AG10803 (cell line): ENCODE results near the gene CERS3.

Source experiments
- DNase-seq: peaks from one replicate; pipeline ENCODE4 v3.0.0; 2010; ENCODE audit warnings: low read depth
- H3K4me3 ChIP-seq: 2 replicates; pipeline ENCODE4 v1.5.1; 2011; ENCODE audit warnings: mild to moderate bottlenecking, low read length, control low read depth
- TF ChIP-seq, protein P1 (sequence below): conservative IDR thresholded peaks from 2 replicates; pipeline ENCODE4 v1.5.1; 2011; ENCODE audit warnings: mild to moderate bottlenecking, low read length, control low read depth, inconsistent platforms

Gene CERS3

DNA sequence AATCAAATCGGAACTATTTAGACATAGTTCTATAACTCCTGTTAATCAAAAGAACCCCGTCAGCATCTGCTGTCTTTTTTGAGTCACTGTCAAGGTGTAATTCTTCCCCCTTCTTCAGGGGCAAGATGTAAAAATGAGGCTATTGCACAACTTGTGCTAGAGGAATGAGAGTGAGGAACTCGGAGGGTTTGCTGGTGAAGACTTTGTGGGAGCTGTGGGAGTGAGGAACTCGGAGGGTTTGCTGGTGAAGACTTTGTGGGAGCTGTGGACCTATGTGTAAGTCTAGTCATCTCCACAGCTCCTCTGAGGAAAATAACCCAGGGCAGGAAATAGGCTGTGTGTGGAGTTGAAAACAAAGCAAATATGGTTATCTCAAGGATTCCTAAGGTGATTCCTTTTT is 2.5 kb upstream of the CERS3 start:
- TF ChIP-seq, protein P1, sequence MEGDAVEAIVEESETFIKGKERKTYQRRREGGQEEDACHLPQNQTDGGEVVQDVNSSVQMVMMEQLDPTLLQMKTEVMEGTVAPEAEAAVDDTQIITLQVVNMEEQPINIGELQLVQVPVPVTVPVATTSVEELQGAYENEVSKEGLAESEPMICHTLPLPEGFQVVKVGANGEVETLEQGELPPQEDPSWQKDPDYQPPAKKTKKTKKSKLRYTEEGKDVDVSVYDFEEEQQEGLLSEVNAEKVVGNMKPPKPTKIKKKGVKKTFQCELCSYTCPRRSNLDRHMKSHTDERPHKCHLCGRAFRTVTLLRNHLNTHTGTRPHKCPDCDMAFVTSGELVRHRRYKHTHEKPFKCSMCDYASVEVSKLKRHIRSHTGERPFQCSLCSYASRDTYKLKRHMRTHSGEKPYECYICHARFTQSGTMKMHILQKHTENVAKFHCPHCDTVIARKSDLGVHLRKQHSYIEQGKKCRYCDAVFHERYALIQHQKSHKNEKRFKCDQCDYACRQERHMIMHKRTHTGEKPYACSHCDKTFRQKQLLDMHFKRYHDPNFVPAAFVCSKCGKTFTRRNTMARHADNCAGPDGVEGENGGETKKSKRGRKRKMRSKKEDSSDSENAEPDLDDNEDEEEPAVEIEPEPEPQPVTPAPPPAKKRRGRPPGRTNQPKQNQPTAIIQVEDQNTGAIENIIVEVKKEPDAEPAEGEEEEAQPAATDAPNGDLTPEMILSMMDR = no peak
- H3K4me3 ChIP-seq = no peak overlapping the region
- DNase-seq = no peak

DNA sequence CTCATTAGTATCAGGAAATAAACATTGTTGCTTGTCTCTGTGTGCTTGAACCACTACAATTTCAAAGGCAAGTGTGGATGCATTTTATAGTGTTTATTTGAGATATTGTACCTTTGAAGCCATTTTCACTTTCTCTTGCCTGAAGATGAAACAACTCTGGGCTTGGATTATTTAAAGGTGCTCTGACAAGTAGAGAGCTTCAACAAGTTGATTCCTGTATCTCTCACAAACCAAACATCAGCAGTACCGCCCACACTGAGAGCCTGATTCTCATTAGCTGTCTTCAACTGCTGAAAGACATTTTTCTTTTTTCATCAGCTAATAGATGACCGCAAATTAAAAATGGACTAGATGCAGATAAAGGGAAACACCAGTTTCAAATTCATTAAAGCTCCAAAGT is 806 bp upstream of the CERS3 start:
- H3K4me3 ChIP-seq = no peak overlapping the region
- no peak for DNase-seq
- TF ChIP-seq, protein P1 = no peak

DNA sequence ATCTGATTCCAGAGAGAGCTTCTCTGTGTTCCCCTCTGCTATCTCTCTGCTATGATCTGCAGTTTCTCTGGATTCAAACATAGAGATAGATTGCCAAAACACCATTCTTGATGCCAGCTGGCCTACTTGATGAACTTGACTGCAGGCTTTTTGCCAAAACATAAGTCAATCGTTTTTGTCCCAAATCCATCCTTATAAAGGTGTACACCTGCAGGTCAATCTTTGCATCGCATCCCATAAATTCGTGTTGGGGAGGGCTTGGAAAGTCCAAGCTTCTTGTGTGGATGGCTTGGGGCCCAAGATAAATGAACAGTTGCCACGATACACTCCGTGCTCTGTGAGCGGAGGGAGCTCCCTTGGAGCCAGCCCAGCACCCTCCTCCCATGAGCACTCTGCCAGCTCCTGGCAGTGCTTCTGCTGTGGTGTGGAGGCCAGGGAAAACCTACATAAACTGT is 2.7 kb downstream of the CERS3 start:
- TF ChIP-seq, protein P1 = no peak
- no peak for DNase-seq
- no peak overlapping the region for H3K4me3 ChIP-seq

DNA sequence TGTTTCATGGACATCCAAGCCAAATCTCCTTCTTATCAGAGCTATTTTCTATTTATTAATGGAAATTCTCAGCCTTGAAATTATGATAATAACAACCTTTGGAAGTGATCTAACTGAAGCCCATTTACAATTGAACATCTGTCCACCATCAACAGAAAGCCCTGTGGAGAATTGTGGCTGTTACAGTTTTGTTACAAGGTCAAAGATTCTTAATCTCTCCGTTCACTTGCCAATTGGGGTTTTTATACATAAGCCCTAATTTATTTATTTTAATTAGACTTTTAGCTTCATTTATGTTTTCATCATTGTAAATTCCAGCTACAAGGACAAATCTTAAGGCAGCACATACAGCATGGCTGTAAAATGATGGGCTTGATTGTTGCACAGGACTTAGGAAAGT is 3.3 kb downstream of the CERS3 start:
- no peak for DNase-seq

DNA sequence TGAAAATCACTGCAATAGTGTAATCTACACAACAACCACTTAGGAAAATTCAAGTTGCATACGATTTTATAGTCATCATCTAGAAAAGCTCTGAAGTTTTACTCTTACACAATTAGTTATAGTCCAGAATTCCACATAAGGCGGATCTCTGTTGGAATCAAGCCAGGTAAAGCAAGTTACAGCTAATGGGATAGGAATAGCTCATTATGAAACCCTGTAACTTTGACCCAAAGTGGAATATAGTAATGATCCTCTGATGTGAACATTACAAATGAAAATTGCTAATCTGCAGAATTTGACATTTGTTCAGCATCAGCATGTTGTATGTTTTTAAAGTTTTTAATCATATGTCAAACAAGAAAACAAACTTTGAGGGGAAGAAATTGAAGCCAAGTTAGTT is 4.4 kb downstream of the CERS3 start:
- TF ChIP-seq, protein P1 = no peak
- no peak for DNase-seq
- no peak overlapping the region for H3K4me3 ChIP-seq

More for the DNA sequence above, 3.3 kb downstream of the CERS3 start:
- H3K4me3 ChIP-seq = no peak overlapping the region
- TF ChIP-seq, protein P1 = no peak

DNA sequence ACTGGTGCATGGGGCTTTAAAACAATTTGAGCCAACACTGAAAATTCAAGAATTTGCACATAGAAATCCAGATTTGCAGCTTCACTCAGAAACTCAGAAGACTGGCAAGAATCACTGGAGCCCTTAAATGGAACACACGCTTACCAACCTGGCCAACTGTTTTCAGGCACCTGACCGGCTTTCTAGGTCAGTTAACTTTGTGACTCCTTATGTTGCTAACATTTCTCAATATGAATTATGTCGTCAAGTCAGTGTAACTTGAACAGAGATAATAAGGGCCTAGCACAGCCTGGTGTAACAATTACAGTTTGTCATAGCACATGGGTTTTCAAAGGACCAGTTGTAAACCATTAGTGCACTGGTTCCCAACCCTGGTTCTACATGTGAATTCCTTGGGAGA is 6.8 kb downstream of the CERS3 start:
- no peak overlapping the region for H3K4me3 ChIP-seq
- no peak for DNase-seq
- TF ChIP-seq, protein P1 = no peak

DNA sequence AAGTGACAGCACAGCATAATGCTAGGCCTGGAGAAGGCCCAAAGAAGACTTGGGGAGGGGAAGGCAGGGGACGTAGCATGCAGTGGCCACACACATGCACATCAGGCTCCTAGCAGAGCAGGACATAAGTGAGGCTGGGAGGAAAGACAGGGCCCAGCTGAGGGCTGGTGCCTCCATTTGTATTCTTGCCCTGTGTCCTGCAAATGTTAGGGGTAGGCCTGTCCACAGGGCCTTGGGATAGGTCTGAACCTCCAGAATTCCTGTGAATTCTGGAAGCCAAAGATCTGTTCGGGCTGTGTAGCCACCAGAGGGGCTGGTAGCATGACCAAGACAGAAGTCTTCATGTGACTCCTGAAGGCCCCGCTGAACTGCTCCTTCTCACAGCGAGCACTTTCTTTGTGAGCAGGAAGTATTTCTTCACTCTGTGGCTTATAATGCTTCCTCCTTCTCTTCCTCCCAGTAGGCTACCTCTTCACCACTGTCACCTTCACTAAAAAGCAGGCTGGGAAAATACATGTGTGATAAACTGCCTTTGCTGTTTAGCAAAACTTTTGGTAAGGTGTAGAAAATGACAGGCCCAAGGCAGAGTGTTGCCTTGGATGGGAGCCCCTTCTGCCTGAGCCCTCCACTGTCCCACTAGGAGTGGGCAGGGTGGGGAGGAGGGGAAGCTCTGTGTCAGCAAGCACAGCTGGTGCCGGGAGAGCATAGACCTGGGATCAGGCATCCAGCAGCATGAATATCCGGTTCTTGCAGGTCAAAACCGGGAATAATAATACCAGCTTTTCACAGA is 8.4 kb downstream of the CERS3 start:
- no peak for DNase-seq
- H3K4me3 ChIP-seq = no peak overlapping the region
- TF ChIP-seq, protein P1 = no peak
